GM13977 (cell line): ENCODE data around the gene NDUFA9.

Source experiments
- DNase-seq: peaks from one replicate; pipeline ENCODE4 v3.0.0; 2012; ENCODE audit warnings: low spot score
- in situ Hi-C: fragments of 300-500 bp; cut with MboI; formaldehyde crosslinking; loops from one replicate; pipeline ENCODE4 v1.12.0; 2022; ENCODE audit warnings: low sequenced_read_pairs, low pct_unique_long_range_greater_than_20kb, mixed read lengths, inconsistent platforms; ENCODE audit not compliant: unreplicated experiment
- TF ChIP-seq, protein P1 (sequence below): IDR thresholded peaks from 2 replicates; pipeline ENCODE4 v1.5.1; 2012; ENCODE audit warnings: mild to moderate bottlenecking, control low read depth; ENCODE audit not compliant: insufficient read depth; ENCODE audit errors: extremely low read depth, missing control alignments

The NDUFA9 gene

DNA sequence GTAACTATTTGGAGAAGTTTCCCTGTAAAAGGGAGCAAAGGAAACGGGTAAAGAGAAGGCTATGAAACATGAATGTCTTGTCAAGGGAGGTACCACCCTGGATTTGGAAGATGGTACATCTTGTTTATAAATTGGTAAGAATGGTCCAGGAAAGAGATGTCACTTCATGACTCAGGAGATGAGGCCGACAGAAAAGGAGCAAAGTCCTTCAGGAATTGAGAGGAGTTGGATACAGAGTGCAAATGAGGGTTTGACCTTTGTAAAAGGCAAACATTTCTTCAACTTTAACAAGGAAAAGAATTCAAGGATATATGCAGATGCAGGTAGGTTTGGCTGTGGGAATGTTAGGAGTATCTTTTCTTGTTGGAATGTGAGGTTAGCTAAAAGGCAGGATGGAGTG lies 30.8 kb downstream of the NDUFA9 start:
- no peak for DNase-seq

DNA sequence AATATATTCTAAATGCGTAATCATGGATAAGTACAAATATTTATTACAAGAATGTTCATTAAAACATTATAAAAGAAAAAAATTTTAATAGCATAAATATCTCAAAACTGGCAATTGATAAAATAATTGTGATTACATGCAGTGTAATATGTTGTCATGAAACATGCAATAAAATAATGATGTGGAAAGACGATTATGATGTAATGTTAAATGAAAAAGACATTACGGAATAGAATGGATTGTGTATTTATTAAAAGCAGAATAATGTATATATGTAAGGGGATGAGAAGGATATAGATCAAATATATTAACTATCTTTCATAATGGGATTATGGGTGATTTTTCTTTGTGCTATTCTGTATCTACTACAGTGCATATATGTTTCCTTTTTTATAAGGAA lies 32.8 kb downstream of the NDUFA9 start:
- in situ Hi-C loops: no loop called here

More for the DNA sequence above, 30.8 kb downstream of the NDUFA9 start:
- TF ChIP-seq, protein P1, sequence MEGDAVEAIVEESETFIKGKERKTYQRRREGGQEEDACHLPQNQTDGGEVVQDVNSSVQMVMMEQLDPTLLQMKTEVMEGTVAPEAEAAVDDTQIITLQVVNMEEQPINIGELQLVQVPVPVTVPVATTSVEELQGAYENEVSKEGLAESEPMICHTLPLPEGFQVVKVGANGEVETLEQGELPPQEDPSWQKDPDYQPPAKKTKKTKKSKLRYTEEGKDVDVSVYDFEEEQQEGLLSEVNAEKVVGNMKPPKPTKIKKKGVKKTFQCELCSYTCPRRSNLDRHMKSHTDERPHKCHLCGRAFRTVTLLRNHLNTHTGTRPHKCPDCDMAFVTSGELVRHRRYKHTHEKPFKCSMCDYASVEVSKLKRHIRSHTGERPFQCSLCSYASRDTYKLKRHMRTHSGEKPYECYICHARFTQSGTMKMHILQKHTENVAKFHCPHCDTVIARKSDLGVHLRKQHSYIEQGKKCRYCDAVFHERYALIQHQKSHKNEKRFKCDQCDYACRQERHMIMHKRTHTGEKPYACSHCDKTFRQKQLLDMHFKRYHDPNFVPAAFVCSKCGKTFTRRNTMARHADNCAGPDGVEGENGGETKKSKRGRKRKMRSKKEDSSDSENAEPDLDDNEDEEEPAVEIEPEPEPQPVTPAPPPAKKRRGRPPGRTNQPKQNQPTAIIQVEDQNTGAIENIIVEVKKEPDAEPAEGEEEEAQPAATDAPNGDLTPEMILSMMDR: no peak
- in situ Hi-C loops: no loop called here

DNA sequence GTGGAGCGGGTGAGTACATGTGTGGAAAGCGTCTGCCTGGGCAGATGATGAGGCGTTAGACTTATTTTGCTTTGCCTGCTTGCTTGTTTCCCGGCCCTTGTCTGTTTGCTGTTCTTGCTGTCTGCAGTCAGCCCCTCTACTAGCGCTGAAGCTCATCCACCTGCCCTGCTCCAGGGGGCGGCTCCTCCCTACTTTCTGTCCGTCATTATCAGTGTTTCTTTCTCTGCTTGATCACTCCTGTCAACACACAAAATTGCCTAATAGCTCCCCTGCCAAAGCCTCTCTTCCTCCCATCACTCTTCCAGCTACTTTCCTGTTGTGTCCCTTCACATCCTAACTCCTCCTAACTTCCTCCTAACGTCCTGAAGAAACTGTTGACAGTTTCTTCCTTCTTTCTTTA lies 36.4 kb downstream of the NDUFA9 start:
- in situ Hi-C loops: no loop called here
- no peak for DNase-seq

More for the DNA sequence above, 32.8 kb downstream of the NDUFA9 start:
- DNase-seq: no peak
- TF ChIP-seq, protein P1: no peak

DNA sequence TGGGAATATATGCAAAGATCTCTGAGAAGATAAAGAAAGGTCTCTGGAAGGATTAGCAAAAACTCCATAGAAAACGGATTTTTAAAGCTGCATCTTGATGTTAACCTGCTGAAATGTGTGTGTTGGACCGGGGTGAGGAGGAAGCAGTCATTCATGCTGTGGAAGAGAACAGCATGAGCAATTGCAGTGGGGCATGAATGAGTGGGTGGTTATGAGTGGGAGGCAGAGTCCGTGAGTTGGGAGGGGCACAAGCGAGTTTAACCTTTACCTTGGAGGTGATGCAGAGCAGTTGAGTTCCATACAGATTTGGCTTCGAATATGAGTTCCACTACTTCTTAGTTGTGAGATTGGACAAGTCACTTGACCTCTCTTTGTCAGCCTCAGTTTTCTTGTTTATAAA lies 41.8 kb downstream of the NDUFA9 start:
- in situ Hi-C loops: no loop called here

More for the DNA sequence above, 36.4 kb downstream of the NDUFA9 start:
- TF ChIP-seq, protein P1: no peak

More for the DNA sequence above, 41.8 kb downstream of the NDUFA9 start:
- TF ChIP-seq, protein P1: no peak
- DNase-seq: no peak
